ENCODE data around the gene FLACC1.

DNA sequence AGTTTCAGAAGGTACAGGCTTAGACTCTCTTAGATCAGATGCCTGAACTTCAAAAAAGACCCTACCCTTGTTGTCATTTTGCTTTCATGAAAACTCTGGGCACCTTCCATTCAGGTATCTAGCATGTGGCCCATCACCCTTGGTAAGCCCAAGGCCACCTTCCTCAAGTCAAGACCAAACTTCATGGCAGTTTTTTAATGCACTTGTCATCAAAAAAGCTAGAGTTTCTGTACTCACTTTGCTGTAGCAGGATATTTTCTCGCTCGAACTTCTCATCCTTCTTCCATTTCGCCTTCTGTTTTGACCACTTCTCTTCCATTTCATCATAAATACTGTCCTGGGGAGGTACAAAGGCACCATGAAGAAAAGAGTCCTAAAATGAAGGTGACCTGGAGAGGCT lies 48.2 kb downstream of the FLACC1 start:
- TF ChIP-seq, protein P1, sequence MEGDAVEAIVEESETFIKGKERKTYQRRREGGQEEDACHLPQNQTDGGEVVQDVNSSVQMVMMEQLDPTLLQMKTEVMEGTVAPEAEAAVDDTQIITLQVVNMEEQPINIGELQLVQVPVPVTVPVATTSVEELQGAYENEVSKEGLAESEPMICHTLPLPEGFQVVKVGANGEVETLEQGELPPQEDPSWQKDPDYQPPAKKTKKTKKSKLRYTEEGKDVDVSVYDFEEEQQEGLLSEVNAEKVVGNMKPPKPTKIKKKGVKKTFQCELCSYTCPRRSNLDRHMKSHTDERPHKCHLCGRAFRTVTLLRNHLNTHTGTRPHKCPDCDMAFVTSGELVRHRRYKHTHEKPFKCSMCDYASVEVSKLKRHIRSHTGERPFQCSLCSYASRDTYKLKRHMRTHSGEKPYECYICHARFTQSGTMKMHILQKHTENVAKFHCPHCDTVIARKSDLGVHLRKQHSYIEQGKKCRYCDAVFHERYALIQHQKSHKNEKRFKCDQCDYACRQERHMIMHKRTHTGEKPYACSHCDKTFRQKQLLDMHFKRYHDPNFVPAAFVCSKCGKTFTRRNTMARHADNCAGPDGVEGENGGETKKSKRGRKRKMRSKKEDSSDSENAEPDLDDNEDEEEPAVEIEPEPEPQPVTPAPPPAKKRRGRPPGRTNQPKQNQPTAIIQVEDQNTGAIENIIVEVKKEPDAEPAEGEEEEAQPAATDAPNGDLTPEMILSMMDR (conservative IDR thresholded peaks at IDR 0.05) = no peak
- no peak for TF ChIP-seq ZFX (IDR thresholded peaks at IDR 0.05)
